Suppressor macrophage treated with lipopolysaccharide for 4 hours (primary cell): ENCODE results near the gene LHFPL5.

Experiments used
- DNase-seq: peaks from one replicate; pipeline ENCODE4 v3.0.0-alpha.2; 2020

LHFPL5 gene

DNA sequence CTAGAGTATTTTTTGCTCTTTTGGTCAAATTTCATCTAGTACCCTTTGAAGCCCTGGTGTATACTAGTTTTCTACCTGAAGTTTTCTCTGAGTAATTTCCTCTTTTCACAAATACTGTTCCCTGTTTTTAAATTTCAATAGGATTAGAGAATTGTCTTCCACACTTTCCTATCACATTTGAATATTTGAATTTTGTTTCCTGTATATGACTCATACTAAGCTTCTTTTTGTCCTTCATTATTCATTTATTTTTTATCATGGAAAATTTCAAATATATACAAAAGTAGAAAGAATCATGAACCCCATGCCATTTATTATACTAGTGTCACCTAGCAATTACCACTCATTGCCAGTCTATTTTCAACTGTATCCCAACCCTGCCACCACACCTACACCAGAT is 52.7 kb downstream of the LHFPL5 start:
- DNase-seq: no peak

DNA sequence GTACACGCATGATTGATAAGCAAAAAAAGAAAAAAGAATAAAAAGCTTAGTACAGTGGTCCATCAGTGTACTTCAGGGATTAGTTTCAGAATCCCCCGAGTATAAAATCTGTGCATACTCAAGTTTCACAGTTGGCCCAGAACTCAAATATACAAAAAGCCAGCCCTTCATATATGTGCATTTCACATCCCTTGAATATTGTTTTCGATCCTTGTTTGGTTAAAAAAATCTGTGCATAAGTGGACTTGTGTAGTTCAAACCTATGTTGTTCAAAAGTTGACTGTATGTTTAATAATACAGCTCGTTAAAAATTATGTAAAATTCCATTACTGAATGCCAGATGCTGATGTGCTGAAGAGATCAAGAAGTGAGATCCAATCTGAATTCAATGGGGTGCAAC is 54.2 kb downstream of the LHFPL5 start:
- DNase-seq: no peak
